ENCODE data around the gene ANKRD9. TPM values are rescaled to one million over a fixed set of nuclear protein-coding genes. Genes with fewer than 3 reads are reported as not detected.

Gene ANKRD9
- total and polyA plus RNA-seq, 10 of the 15 experiments (the other 5 are each of a cell fraction or from before 2014, with no cell fraction given): 0.03 to 3.6 (median 0.49) TPM

- ChIA-PET CTCF (no interaction called here), POLR2A (no interaction called here), SMC1A (ENCODE audit: uncharacterized antibody, unreplicated experiment) (no interaction called here), RAD21 (ENCODE audit: unreplicated experiment) (no interaction called here)
- H3K79me2 ChIP-seq (ENCODE audit: control insufficient read depth, insufficient read depth, low read length): no peaks in the 10 kb centered on the region
- no peak overlapping the region for H3K4me2 ChIP-seq (ENCODE audit: control insufficient read depth, insufficient read depth)
- no peaks in the 10 kb centered on the region for H3K27me3 ChIP-seq (replicated peaks in 1 of 2; ENCODE audit: control insufficient read depth in 2 of 2, insufficient read depth in 2 of 2, low read length in 1 of 2)
- H3K36me3 ChIP-seq (ENCODE audit: control insufficient read depth in 2 of 2, insufficient read depth in 2 of 2, low read length in 1 of 2): no peaks in the 10 kb centered on the region; a peak in 1 of 4 replicates
- BruUV-seq (replicated peaks): no TSS peak
- no peak for ATAC-seq
- H3K9me3 ChIP-seq (replicated peaks; ENCODE audit: control insufficient read depth, insufficient read depth, low read length): no peaks in the 10 kb centered on the region
- FAIRE-seq: no peak
- no peak for DNase-seq (ENCODE audit: low read depth, low spot score)
- intact Hi-C loops (cut with micrococcal nuclease; ENCODE audit: unreplicated experiment): no loop called here
- no peak overlapping the region for H2AFZ ChIP-seq (ENCODE audit: control insufficient read depth, low read depth, low read length)
- no peaks in the 10 kb centered on the region for H3K4me1 ChIP-seq (ENCODE audit: control insufficient read depth, insufficient read depth, low read length)
- H3K4me3 ChIP-seq: no peak overlapping the region
- no peak overlapping the region for H3K9ac ChIP-seq (ENCODE audit: control insufficient read depth, insufficient read depth, low read length)
- in situ Hi-C loops (cut with MboI): no loop called here
- no peaks in the 10 kb centered on the region for H4K20me1 ChIP-seq (ENCODE audit: control insufficient read depth, insufficient read depth)
- WGBS (ENCODE audit: insufficient coverage, insufficient replicate concordance, low lambda C conversion rate, missing lambda C conversion rate): 100% methylated on average over 3 of the region's 4 CpGs
- no peak overlapping the region for H3K27ac ChIP-seq (ENCODE audit: control insufficient read depth, insufficient read depth)
- TF ChIP-seq RUNX3 (IDR thresholded peaks at IDR 0.05; ENCODE audit: low read length): no peak
- TF ChIP-seq NBN (IDR thresholded peaks at IDR 0.05): no peak
- TF ChIP-seq, protein P1, sequence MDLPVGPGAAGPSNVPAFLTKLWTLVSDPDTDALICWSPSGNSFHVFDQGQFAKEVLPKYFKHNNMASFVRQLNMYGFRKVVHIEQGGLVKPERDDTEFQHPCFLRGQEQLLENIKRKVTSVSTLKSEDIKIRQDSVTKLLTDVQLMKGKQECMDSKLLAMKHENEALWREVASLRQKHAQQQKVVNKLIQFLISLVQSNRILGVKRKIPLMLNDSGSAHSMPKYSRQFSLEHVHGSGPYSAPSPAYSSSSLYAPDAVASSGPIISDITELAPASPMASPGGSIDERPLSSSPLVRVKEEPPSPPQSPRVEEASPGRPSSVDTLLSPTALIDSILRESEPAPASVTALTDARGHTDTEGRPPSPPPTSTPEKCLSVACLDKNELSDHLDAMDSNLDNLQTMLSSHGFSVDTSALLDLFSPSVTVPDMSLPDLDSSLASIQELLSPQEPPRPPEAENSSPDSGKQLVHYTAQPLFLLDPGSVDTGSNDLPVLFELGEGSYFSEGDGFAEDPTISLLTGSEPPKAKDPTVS (IDR thresholded peaks at IDR 0.05; ENCODE audit: low read depth, low read length): no peak
- TF ChIP-seq ETV6 (conservative IDR thresholded peaks at IDR 0.05 in 1 of 2, IDR thresholded peaks at IDR 0.05 in 1 of 2; ENCODE audit: borderline replicate concordance in 1 of 2, low read depth in 1 of 2): no peak
- TF ChIP-seq RB1 (IDR thresholded peaks at IDR 0.05; ENCODE audit: borderline replicate concordance): no peak
- no peak for TF ChIP-seq ESRRA (IDR thresholded peaks at IDR 0.05; ENCODE audit: low read length)
- TF ChIP-seq TARDBP (IDR thresholded peaks at IDR 0.05; ENCODE audit: borderline replicate concordance): no peak
- TF ChIP-seq, protein P2, sequence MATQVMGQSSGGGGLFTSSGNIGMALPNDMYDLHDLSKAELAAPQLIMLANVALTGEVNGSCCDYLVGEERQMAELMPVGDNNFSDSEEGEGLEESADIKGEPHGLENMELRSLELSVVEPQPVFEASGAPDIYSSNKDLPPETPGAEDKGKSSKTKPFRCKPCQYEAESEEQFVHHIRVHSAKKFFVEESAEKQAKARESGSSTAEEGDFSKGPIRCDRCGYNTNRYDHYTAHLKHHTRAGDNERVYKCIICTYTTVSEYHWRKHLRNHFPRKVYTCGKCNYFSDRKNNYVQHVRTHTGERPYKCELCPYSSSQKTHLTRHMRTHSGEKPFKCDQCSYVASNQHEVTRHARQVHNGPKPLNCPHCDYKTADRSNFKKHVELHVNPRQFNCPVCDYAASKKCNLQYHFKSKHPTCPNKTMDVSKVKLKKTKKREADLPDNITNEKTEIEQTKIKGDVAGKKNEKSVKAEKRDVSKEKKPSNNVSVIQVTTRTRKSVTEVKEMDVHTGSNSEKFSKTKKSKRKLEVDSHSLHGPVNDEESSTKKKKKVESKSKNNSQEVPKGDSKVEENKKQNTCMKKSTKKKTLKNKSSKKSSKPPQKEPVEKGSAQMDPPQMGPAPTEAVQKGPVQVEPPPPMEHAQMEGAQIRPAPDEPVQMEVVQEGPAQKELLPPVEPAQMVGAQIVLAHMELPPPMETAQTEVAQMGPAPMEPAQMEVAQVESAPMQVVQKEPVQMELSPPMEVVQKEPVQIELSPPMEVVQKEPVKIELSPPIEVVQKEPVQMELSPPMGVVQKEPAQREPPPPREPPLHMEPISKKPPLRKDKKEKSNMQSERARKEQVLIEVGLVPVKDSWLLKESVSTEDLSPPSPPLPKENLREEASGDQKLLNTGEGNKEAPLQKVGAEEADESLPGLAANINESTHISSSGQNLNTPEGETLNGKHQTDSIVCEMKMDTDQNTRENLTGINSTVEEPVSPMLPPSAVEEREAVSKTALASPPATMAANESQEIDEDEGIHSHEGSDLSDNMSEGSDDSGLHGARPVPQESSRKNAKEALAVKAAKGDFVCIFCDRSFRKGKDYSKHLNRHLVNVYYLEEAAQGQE (IDR thresholded peaks at IDR 0.05; ENCODE audit: low read depth, low read length): no peak
- no peak for TF ChIP-seq MTA3 (IDR thresholded peaks at IDR 0.05; ENCODE audit: borderline replicate concordance, low read length)
- TF ChIP-seq, protein P3, sequence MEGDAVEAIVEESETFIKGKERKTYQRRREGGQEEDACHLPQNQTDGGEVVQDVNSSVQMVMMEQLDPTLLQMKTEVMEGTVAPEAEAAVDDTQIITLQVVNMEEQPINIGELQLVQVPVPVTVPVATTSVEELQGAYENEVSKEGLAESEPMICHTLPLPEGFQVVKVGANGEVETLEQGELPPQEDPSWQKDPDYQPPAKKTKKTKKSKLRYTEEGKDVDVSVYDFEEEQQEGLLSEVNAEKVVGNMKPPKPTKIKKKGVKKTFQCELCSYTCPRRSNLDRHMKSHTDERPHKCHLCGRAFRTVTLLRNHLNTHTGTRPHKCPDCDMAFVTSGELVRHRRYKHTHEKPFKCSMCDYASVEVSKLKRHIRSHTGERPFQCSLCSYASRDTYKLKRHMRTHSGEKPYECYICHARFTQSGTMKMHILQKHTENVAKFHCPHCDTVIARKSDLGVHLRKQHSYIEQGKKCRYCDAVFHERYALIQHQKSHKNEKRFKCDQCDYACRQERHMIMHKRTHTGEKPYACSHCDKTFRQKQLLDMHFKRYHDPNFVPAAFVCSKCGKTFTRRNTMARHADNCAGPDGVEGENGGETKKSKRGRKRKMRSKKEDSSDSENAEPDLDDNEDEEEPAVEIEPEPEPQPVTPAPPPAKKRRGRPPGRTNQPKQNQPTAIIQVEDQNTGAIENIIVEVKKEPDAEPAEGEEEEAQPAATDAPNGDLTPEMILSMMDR (IDR thresholded peaks at IDR 0.05 in 2 of 3, conservative IDR thresholded peaks at IDR 0.05 in 1 of 3; ENCODE audit: control insufficient read depth in 2 of 3, extremely low read depth in 1 of 3, insufficient read depth in 1 of 3, low read depth in 3 of 3, low read length in 3 of 3): no peak
- no peak for TF ChIP-seq BMI1 (IDR thresholded peaks at IDR 0.05; ENCODE audit: borderline replicate concordance)
- TF ChIP-seq BACH1 (IDR thresholded peaks at IDR 0.05; ENCODE audit: borderline replicate concordance): no peak
- TF ChIP-seq DPF2 (IDR thresholded peaks at IDR 0.05): no peak
- TF ChIP-seq, protein P4, sequence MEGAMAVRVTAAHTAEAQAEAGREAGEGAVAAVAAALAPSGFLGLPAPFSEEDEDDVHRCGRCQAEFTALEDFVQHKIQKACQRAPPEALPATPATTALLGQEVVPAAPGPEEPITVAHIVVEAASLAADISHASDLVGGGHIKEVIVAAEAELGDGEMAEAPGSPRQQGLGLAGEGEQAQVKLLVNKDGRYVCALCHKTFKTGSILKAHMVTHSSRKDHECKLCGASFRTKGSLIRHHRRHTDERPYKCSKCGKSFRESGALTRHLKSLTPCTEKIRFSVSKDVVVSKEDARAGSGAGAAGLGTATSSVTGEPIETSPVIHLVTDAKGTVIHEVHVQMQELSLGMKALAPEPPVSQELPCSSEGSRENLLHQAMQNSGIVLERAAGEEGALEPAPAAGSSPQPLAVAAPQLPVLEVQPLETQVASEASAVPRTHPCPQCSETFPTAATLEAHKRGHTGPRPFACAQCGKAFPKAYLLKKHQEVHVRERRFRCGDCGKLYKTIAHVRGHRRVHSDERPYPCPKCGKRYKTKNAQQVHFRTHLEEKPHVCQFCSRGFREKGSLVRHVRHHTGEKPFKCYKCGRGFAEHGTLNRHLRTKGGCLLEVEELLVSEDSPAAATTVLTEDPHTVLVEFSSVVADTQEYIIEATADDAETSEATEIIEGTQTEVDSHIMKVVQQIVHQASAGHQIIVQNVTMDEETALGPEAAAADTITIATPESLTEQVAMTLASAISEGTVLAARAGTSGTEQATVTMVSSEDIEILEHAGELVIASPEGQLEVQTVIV (IDR thresholded peaks at IDR 0.05; ENCODE audit: borderline replicate concordance, partially characterized antibody): no peak
- TF ChIP-seq ZNF24 (IDR thresholded peaks at IDR 0.05): no peak
- no peak for TF ChIP-seq IKZF1 (conservative IDR thresholded peaks at IDR 0.05)
- no peak for TF ChIP-seq CREM (IDR thresholded peaks at IDR 0.05; ENCODE audit: low read depth)
Measured at GRCh38 chr14:102462391-102462790, 47.2 kb downstream of the ANKRD9 start.

Data from GM12878 (cell line).